Lower lobe of right lung (tissue), 2 donors: ENCODE data around the gene PCDHGC3. TPM values are rescaled to one million over a fixed set of nuclear protein-coding genes. Genes with fewer than 3 reads are reported as not detected.

ENCODE experiments used
- ATAC-seq, 2 donors: fragments of 200-7000 bp; cut with Tn5 transposase; one replicate each; pipeline ENCODE4 v1.9.1; 2020 to 2022; ENCODE audit warnings: mild to moderate bottlenecking in 2 of 2, moderate library complexity in 2 of 2
- DNase-seq: peaks from one replicate; pipeline ENCODE4 v3.0.0-alpha.2; 2020
- H3K27ac ChIP-seq: fragments of 200-600 bp; one replicate; pipeline ENCODE4 v1.8.0; 2022
- H3K27me3 ChIP-seq: fragments of 200-600 bp; one replicate; pipeline ENCODE4 v1.8.0; 2022; ENCODE audit warnings: low read depth
- H3K36me3 ChIP-seq: fragments of 200-600 bp; one replicate; pipeline ENCODE4 v1.8.0; 2022; ENCODE audit warnings: mild to moderate bottlenecking
- H3K4me1 ChIP-seq: fragments of 200-600 bp; one replicate; pipeline ENCODE4 v1.8.0; 2022
- H3K4me3 ChIP-seq: fragments of 200-600 bp; one replicate; pipeline ENCODE4 v1.8.0; 2022; ENCODE audit warnings: mild to moderate bottlenecking
- H3K9me3 ChIP-seq: fragments of 200-600 bp; one replicate; pipeline ENCODE4 v1.8.0; 2022
- intact Hi-C: fragments of 100-400 bp; cut with DNase I; formaldehyde crosslinking; loops from one replicate; pipeline ENCODE4 v1.11.0; 2022
- total RNA-seq: library from RNA; stranded (reverse); fragmentation: NEBNext Ultra II Directional; extraction: Animal tissue kit (Norgen Biotek cat#: 25700); gene quantifications from one replicate; pipeline ENCODE4 v1.2.1, GENCODE V29; 2021
- TF ChIP-seq, protein P1 (sequence below): fragments of 200-600 bp; IDR thresholded peaks from one replicate; pipeline ENCODE4 v1.8.0; 2022; ENCODE audit warnings: antibody characterized with exemption, mild to moderate bottlenecking
- donor health status: DM: no; HTN: yes; CAD: no; lungs with severe emphysema.

Gene PCDHGC3
- total RNA-seq, 1 donor from 2014 or later = 82.4 TPM

DNA sequence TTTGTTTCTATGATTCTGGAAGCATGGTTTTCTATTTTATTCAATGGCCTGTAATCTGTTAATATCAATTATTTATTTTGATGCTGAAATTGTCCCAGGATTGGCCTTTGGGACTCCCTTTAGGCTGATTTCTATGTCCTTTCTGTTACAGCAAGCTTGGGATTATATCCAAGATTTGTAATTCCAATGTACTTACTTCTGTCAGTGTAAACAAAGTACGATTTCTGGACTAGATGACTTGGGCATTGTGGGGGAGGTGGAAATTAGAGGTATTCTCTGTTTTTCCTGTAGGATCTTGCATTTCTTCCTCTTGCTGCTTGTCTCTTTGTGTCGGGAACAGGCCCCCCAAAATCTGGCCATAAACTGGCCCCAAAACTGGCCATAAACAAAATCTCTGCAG is 41.8 kb upstream of the PCDHGC3 start:
- ATAC-seq (no peak), DNase-seq (no peak)
- H3K4me1 ChIP-seq = no peaks in the 10 kb centered on the region
- no peak overlapping the region for H3K27ac ChIP-seq
- H3K27me3 ChIP-seq = peaks cover 7% of the 10 kb centered on the region
- H3K9me3 ChIP-seq = peaks cover 67% of the 10 kb centered on the region
- intact Hi-C loops = no loop called here
- TF ChIP-seq, protein P1, sequence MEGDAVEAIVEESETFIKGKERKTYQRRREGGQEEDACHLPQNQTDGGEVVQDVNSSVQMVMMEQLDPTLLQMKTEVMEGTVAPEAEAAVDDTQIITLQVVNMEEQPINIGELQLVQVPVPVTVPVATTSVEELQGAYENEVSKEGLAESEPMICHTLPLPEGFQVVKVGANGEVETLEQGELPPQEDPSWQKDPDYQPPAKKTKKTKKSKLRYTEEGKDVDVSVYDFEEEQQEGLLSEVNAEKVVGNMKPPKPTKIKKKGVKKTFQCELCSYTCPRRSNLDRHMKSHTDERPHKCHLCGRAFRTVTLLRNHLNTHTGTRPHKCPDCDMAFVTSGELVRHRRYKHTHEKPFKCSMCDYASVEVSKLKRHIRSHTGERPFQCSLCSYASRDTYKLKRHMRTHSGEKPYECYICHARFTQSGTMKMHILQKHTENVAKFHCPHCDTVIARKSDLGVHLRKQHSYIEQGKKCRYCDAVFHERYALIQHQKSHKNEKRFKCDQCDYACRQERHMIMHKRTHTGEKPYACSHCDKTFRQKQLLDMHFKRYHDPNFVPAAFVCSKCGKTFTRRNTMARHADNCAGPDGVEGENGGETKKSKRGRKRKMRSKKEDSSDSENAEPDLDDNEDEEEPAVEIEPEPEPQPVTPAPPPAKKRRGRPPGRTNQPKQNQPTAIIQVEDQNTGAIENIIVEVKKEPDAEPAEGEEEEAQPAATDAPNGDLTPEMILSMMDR = no peak
- no peaks in the 10 kb centered on the region for H3K36me3 ChIP-seq
- H3K4me3 ChIP-seq = no peak overlapping the region

DNA sequence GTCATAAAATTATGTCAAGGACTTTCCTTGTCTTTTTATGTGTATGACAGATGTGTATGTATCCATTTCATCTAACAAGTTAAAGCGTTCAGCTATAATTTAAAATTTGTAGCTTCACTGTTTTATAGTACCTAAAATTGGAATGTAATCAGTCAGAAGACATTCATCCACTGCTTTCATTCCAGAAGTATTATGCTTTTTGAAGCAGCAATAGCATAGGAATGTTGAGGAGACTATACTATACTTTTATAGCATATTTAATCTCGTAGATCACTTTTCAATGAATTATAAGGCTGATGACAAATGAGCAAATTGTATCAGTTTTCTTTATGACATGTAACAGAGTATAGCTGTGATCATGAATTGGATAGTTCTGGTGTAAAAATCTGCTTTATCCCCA is 38.5 kb upstream of the PCDHGC3 start:
- Histone ChIP-seq H3K36me3 (no peaks in the 10 kb centered on the region), H3K9me3 (peaks cover 62% of the 10 kb centered on the region), H3K4me1 (no peaks in the 10 kb centered on the region), H3K4me3 (no peak overlapping the region), H3K27me3 (no peaks in the 10 kb centered on the region), H3K27ac (no peak overlapping the region)
- no peak for ATAC-seq
- TF ChIP-seq, protein P1 = no peak
- DNase-seq = no peak
- intact Hi-C loops = no loop called here

DNA sequence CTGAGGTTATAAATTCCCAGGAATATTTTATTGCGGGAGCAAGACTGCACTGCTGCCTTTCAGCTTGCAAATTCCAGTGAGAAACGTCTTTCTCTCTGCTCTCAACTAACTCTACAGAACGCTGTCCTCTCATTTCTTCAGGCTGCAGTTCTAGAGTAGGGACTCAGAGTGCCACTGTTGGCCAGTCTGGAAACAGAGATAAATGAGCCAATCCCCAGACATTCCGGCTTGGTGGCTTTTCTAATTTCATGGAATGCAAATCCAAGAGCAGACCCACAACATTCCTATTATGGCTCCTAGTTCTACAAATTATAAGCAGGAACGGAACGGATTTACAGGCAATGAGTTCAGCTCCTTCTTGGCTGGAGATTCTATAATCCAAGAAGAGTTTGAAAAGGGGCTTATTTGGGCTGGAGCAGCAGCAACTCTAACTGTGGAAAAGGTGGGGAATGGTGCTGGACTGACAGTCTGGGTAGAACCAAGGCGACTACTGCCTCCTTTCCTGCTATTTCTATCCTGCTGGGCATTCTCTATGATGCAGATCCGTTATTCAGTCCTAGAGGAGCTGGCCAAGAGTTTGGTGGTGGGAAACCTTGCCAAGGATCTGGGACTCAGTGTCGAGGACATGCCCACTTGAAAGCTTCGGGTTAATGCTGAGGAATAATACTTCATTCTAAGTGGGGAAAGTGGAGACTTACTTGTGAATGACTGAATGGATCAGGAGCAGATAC is 36.2 kb upstream of the PCDHGC3 start:
- Histone ChIP-seq H3K36me3 (no peaks in the 10 kb centered on the region), H3K4me1 (no peaks in the 10 kb centered on the region), H3K4me3 (no peak overlapping the region), H3K9me3 (peaks cover 46% of the 10 kb centered on the region), H3K27ac (no peak overlapping the region), H3K27me3 (no peaks in the 10 kb centered on the region)
- TF ChIP-seq, protein P1 = no peak
- intact Hi-C loops = no loop called here
- DNase-seq (no peak), ATAC-seq (no peak)

DNA sequence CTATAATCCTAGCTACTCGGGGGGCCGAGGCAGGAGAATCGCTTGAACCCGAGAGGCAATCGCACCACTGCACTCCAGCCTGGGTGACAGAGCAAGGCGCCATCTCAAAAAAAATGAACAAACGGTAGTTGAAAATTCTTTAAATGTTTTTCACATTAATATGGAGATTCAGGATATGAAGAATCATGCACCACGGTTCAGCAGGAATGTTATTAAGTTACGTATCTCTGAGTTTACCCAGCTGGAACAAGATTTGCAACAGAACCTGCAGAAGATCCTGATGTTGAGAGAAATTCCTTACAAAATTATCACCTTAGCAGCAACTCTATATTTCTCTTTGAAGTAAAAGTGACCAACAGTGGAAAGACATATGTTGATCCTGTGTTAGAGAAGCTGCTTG is 35.4 kb upstream of the PCDHGC3 start:
- TF ChIP-seq, protein P1 = no peak
- no peak for ATAC-seq
- peaks cover 44% of the 10 kb centered on the region for H3K9me3 ChIP-seq

DNA sequence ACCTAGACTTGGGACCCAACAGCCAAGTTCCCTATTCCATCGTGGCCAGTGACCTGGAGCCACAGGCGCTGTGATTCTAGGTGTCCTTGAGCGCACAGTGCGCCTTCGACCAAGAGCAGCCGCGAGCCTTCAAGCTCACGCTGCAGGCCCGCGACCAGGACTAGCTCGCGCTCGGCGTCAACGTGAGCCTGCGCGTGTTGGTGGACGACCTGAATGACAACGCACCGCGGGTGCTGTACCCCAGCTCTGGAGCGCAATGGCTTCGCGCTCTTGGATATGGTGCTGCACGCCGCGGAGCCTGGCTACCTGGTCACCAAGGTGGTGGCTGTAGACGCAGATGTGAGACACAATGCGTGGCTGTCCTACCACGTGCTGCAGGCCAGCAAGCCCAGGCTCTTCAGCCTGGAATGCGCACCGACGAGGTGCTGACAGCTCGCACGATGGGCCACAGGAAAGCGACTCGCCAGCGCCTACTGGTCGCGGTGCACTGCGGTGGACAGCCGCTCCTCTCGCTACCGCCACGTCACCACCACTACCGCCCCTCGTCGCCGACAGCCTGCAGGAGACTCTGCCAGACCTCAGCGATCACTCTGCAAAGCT is 34.1 kb upstream of the PCDHGC3 start:
- TF ChIP-seq, protein P1 = no peak
- no peak overlapping the region for H3K4me3 ChIP-seq
- intact Hi-C loops = no loop called here
- H3K27me3 ChIP-seq = no peaks in the 10 kb centered on the region
- DNase-seq = no peak
- H3K36me3 ChIP-seq = no peaks in the 10 kb centered on the region
- H3K9me3 ChIP-seq = peaks cover 31% of the 10 kb centered on the region
- ATAC-seq = no peak
- H3K27ac ChIP-seq = no peak overlapping the region
- H3K4me1 ChIP-seq = no peaks in the 10 kb centered on the region

More for the DNA sequence above, 35.4 kb upstream of the PCDHGC3 start:
- no peak overlapping the region for H3K4me3 ChIP-seq
- DNase-seq = no peak
- no peak overlapping the region for H3K27ac ChIP-seq
- no peaks in the 10 kb centered on the region for H3K36me3 ChIP-seq
- no peaks in the 10 kb centered on the region for H3K4me1 ChIP-seq
- intact Hi-C loops = no loop called here
- H3K27me3 ChIP-seq = no peaks in the 10 kb centered on the region
